HEK293 (cell line): ENCODE results near the gene NLGN1.

ENCODE experiments used
- CTCF ChIA-PET: fragments of 350-600 bp; formaldehyde crosslinking; extraction: SDS; loops from one replicate; lab custom pipeline; 2021; ENCODE audit warnings: antibody characterized with exemption; lab: Yijun Ruan, JAX
- POLR2A ChIA-PET: fragments of 300-600 bp; formaldehyde crosslinking; extraction: SDS; loops from one replicate; lab custom pipeline; 2020; ENCODE audit warnings: antibody characterized with exemption, inconsistent platforms; lab: Yijun Ruan, JAX
- H3K27ac ChIP-seq: fragments of 200-500 bp; sonication (Bioruptor generic); 2 replicates; pipeline ENCODE4 v1.5.1; 2014; ENCODE audit warnings: low read depth, low read length, control low read depth, inconsistent platforms; ENCODE audit errors: extremely low read depth
- H3K36me3 ChIP-seq, 2 experiments: fragments of 200-500 bp in 1 of 2; sonication (Bioruptor generic) in 1 of 2; 1 replicate in 1 of 2; 2 replicates in 1 of 2; pipeline ENCODE4 v1.5.1; 2014 to 2017; ENCODE audit warnings: inconsistent platforms in 2 of 2, low read length in 2 of 2; ENCODE audit not compliant: control insufficient read depth in 2 of 2, insufficient read depth in 1 of 2
- H3K4me1 ChIP-seq: fragments of 200-500 bp; sonication (Bioruptor generic); 2 replicates; pipeline ENCODE4 v1.5.1; 2014; ENCODE audit warnings: mild to moderate bottlenecking, low read length, inconsistent platforms; ENCODE audit not compliant: control insufficient read depth, insufficient read depth
- H3K4me3 ChIP-seq: 2 replicates; pipeline ENCODE4 v1.5.1; 2011; ENCODE audit warnings: low read depth, mild to moderate bottlenecking, control low read depth, low read length, moderate library complexity
- H3K9me3 ChIP-seq: fragments of 200-500 bp; sonication (Bioruptor generic); 2 replicates; pipeline ENCODE4 v1.5.1; 2014; ENCODE audit warnings: low read depth, low read length, inconsistent platforms; ENCODE audit not compliant: control insufficient read depth, insufficient read depth
- HIC1 ChIP-seq: fragments of 450-650 bp; formaldehyde crosslinking; IDR thresholded peaks from 2 replicates; pipeline ENCODE4 v1.5.1; 2016; ENCODE audit warnings: missing biosample characterization, missing genetic modification characterization
- KLF10 ChIP-seq: fragments of 450-650 bp; IDR thresholded peaks from 2 replicates; pipeline ENCODE4 v1.5.1; 2018; ENCODE audit warnings: missing biosample characterization, mild to moderate bottlenecking, missing genetic modification characterization
- KLF9 ChIP-seq: fragments of 450-650 bp; formaldehyde crosslinking; IDR thresholded peaks from 2 replicates; pipeline ENCODE4 v1.5.1; 2016; ENCODE audit warnings: missing biosample characterization, missing genetic modification characterization, low read depth
- OSR2 ChIP-seq: fragments of 450-650 bp; formaldehyde crosslinking; IDR thresholded peaks from 2 replicates; pipeline ENCODE4 v1.5.1; 2016; ENCODE audit warnings: missing biosample characterization, missing genetic modification characterization
- WT1 ChIP-seq: fragments of 450-650 bp; formaldehyde crosslinking; IDR thresholded peaks from 2 replicates; pipeline ENCODE4 v1.5.1; 2016; ENCODE audit warnings: missing biosample characterization, missing genetic modification characterization
- ZBTB20 ChIP-seq: fragments of 450-650 bp; formaldehyde crosslinking; IDR thresholded peaks from 2 replicates; pipeline ENCODE4 v1.5.1; 2016; ENCODE audit warnings: missing biosample characterization, missing genetic modification characterization
- ZBTB8A ChIP-seq: fragments of 450-650 bp; formaldehyde crosslinking; IDR thresholded peaks from 2 replicates; pipeline ENCODE4 v1.5.1; 2016; ENCODE audit warnings: missing biosample characterization, missing genetic modification characterization
- ZFP41 ChIP-seq: fragments of 450-650 bp; formaldehyde crosslinking; IDR thresholded peaks from 2 replicates; pipeline ENCODE4 v1.5.1; 2016; ENCODE audit warnings: missing biosample characterization, missing genetic modification characterization, borderline replicate concordance
- ZNF138 ChIP-seq: fragments of 450-650 bp; formaldehyde crosslinking; IDR thresholded peaks from 2 replicates; pipeline ENCODE4 v1.5.1; 2016; ENCODE audit warnings: missing biosample characterization, missing genetic modification characterization, borderline replicate concordance
- ZNF140 ChIP-seq: fragments of 450-650 bp; formaldehyde crosslinking; IDR thresholded peaks from 2 replicates; pipeline ENCODE4 v1.5.1; 2016; ENCODE audit warnings: missing biosample characterization, missing genetic modification characterization
- ZNF16 ChIP-seq: fragments of 450-650 bp; formaldehyde crosslinking; IDR thresholded peaks from 2 replicates; pipeline ENCODE4 v1.5.1; 2016; ENCODE audit warnings: low read depth, missing biosample characterization, missing genetic modification characterization
- ZNF169 ChIP-seq: fragments of 450-650 bp; formaldehyde crosslinking; IDR thresholded peaks from 2 replicates; pipeline ENCODE4 v1.5.1; 2016; ENCODE audit warnings: missing biosample characterization, missing genetic modification characterization
- ZNF302 ChIP-seq: fragments of 450-650 bp; formaldehyde crosslinking; IDR thresholded peaks from 2 replicates; pipeline ENCODE4 v1.5.1; 2016; ENCODE audit warnings: missing biosample characterization, missing genetic modification characterization, low read depth
- ZNF324 ChIP-seq: fragments of 450-650 bp; formaldehyde crosslinking; IDR thresholded peaks from 2 replicates; pipeline ENCODE4 v1.5.1; 2016; ENCODE audit warnings: missing biosample characterization, missing genetic modification characterization
- ZNF394 ChIP-seq: fragments of 450-650 bp; formaldehyde crosslinking; IDR thresholded peaks from 2 replicates; pipeline ENCODE4 v1.5.1; 2016; ENCODE audit warnings: missing biosample characterization, missing genetic modification characterization, mild to moderate bottlenecking, moderate library complexity, borderline replicate concordance
- ZNF514 ChIP-seq: fragments of 450-650 bp; formaldehyde crosslinking; IDR thresholded peaks from 2 replicates; pipeline ENCODE4 v1.5.1; 2016; ENCODE audit warnings: missing biosample characterization, missing genetic modification characterization
- ZNF521 ChIP-seq: fragments of 450-650 bp; formaldehyde crosslinking; IDR thresholded peaks from 2 replicates; pipeline ENCODE4 v1.5.1; 2017; ENCODE audit warnings: missing biosample characterization, mild to moderate bottlenecking, missing genetic modification characterization
- ZNF585B ChIP-seq: fragments of 450-650 bp; formaldehyde crosslinking; IDR thresholded peaks from 2 replicates; pipeline ENCODE4 v1.5.1; 2016; ENCODE audit warnings: missing biosample characterization, missing genetic modification characterization
- TF ChIP-seq, protein P1 (sequence below): fragments of 450-650 bp; formaldehyde crosslinking; IDR thresholded peaks from 2 replicates; pipeline ENCODE4 v1.5.1; 2016; ENCODE audit warnings: missing biosample characterization, missing genetic modification characterization
- TF ChIP-seq, protein P2 (sequence below): fragments of 450-650 bp; formaldehyde crosslinking; IDR thresholded peaks from 2 replicates; pipeline ENCODE4 v1.5.1; 2017; ENCODE audit warnings: missing biosample characterization, missing genetic modification characterization
- TF ChIP-seq, protein P3 (sequence below): fragments of 450-650 bp; formaldehyde crosslinking; IDR thresholded peaks from 2 replicates; pipeline ENCODE4 v1.5.1; 2016; ENCODE audit warnings: missing biosample characterization, missing genetic modification characterization

Gene NLGN1

GRCh38 chr3:174072675-174073074 lies 675.1 kb downstream of the NLGN1 start (continued):
- TF ChIP-seq ZNF324 (tag by site-specific recombination): no peak
- no peak for TF ChIP-seq ZFP41
- no peak for TF ChIP-seq ZNF169 (tag by site-specific recombination)
- TF ChIP-seq ZNF140: no peak
- TF ChIP-seq ZNF521 (tag by site-specific recombination): no peak
- TF ChIP-seq, protein P1, sequence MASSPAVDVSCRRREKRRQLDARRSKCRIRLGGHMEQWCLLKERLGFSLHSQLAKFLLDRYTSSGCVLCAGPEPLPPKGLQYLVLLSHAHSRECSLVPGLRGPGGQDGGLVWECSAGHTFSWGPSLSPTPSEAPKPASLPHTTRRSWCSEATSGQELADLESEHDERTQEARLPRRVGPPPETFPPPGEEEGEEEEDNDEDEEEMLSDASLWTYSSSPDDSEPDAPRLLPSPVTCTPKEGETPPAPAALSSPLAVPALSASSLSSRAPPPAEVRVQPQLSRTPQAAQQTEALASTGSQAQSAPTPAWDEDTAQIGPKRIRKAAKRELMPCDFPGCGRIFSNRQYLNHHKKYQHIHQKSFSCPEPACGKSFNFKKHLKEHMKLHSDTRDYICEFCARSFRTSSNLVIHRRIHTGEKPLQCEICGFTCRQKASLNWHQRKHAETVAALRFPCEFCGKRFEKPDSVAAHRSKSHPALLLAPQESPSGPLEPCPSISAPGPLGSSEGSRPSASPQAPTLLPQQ (tag by site-specific recombination): no peak
- no peak for TF ChIP-seq ZNF302

DNA sequence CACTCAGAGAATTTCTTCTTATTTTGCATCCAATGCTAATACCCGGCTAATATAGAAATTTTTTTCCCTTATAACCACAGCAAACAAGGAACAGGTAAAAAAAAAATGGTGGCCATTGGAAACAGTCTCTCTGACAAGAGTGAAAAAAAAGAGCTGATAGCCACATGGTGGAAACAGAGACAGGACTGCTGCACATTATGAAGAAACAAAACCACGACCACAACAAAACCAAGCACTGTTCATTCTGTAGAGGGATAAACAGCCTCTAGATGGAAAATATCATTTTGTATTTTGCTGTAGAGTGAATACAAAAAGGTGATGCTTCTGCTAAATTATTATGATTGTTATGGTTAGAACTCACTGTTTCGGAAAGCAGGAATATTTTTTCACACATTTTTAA lies 686.2 kb downstream of the NLGN1 start:
- TF ChIP-seq OSR2 (tag by site-specific recombination) (no peak), ZNF16 (no peak)
- Histone ChIP-seq H3K9me3 (no peaks in the 10 kb centered on the region), H3K4me3 (no peak overlapping the region), H3K4me1 (no peaks in the 10 kb centered on the region), H3K36me3 (no peaks in the 10 kb centered on the region), H3K27ac (no peak overlapping the region)
- CTCF ChIA-PET: interaction anchor here (0.5 kb wide), 1 partner anchor 376 kb away, joined by 3 read pairs; no protein-coding TSS in a partner anchor
- POLR2A ChIA-PET: no interaction called here

DNA sequence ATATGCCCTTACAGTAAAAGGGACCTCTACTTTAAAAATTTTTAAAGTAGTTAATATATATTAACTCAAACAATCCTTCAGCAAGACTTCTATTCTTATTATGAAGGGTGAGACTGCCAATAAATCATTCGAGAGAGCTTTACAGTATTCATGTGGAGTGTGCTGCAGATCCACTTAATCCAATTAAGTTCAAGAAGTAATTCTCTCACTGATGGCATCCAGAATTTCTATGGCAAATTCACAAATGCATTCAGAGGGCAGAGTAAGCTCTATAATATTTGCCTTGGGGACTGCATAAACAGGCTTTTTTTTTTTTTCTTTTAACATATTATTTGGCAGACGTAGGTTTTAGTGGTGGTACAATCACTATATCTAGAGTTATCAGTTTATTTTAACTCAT lies 692.0 kb downstream of the NLGN1 start:
- no peak overlapping the region for H3K27ac ChIP-seq
- no peaks in the 10 kb centered on the region for H3K9me3 ChIP-seq
- no peaks in the 10 kb centered on the region for H3K36me3 ChIP-seq
- CTCF ChIA-PET: interaction anchor here (0.8 to 1.2 kb wide), 2 partner anchors 376 to 840 kb away, joined by 3 to 8 read pairs; no protein-coding TSS in a partner anchor
- H3K4me3 ChIP-seq: no peak overlapping the region
- H3K4me1 ChIP-seq: 0 out of 2 replicates have a peak, but pooled peaks cover 2% of the 10 kb centered on the region
- no peak for TF ChIP-seq ZNF585B (tag by site-specific recombination)
- TF ChIP-seq, protein P2, sequence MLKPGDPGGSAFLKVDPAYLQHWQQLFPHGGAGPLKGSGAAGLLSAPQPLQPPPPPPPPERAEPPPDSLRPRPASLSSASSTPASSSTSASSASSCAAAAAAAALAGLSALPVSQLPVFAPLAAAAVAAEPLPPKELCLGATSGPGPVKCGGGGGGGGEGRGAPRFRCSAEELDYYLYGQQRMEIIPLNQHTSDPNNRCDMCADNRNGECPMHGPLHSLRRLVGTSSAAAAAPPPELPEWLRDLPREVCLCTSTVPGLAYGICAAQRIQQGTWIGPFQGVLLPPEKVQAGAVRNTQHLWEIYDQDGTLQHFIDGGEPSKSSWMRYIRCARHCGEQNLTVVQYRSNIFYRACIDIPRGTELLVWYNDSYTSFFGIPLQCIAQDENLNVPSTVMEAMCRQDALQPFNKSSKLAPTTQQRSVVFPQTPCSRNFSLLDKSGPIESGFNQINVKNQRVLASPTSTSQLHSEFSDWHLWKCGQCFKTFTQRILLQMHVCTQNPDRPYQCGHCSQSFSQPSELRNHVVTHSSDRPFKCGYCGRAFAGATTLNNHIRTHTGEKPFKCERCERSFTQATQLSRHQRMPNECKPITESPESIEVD (tag by site-specific recombination): peak; percentile 81
- POLR2A ChIA-PET: no interaction called here

- Histone ChIP-seq H3K36me3 (no peaks in the 10 kb centered on the region), H3K9me3 (no peaks in the 10 kb centered on the region), H3K4me1 (0 out of 2 replicates have a peak, but pooled peaks cover 2% of the 10 kb centered on the region), H3K27ac (no peak overlapping the region), H3K4me3 (no peak overlapping the region)
- ChIA-PET CTCF (no interaction called here), POLR2A (no interaction called here)
- no peak for TF ChIP-seq ZBTB20 (tag by site-specific recombination)
Observed at GRCh38 chr3:174094669-174095068, 697.1 kb downstream of the NLGN1 start.

GRCh38 chr3:174097686-174098085 lies 700.1 kb downstream of the NLGN1 start:
- no peaks in the 10 kb centered on the region for H3K36me3 ChIP-seq
- CTCF ChIA-PET: no interaction called here
- H3K27ac ChIP-seq: no peak overlapping the region
- no peaks in the 10 kb centered on the region for H3K9me3 ChIP-seq
- no peak overlapping the region for H3K4me3 ChIP-seq
- POLR2A ChIA-PET: no interaction called here
- no peaks in the 10 kb centered on the region for H3K4me1 ChIP-seq
- TF ChIP-seq WT1 (no peak), ZNF138 (tag by site-specific recombination) (no peak), ZNF394 (tag by site-specific recombination) (no peak), KLF9 (no peak), KLF10 (no peak), ZBTB8A (tag by site-specific recombination) (no peak), HIC1 (no peak), ZNF514 (no peak)
- TF ChIP-seq, protein P3, sequence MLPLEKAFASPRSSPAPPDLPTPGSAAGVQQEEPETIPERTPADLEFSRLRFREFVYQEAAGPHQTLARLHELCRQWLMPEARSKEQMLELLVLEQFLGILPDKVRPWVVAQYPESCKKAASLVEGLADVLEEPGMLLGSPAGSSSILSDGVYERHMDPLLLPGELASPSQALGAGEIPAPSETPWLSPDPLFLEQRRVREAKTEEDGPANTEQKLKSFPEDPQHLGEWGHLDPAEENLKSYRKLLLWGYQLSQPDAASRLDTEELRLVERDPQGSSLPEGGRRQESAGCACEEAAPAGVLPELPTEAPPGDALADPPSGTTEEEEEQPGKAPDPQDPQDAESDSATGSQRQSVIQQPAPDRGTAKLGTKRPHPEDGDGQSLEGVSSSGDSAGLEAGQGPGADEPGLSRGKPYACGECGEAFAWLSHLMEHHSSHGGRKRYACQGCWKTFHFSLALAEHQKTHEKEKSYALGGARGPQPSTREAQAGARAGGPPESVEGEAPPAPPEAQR (tag by site-specific recombination): no peak
